IMR-90 (cell line): Measurements from ENCODE around the gene STX5.

Experiments
- CTCF ChIP-seq: conservative IDR thresholded peaks from 2 replicates; pipeline ENCODE4 v1.5.1; 2012; ENCODE audit warnings: mild to moderate bottlenecking, low read depth, low read length, improper control_type of control experiment
- MAZ ChIP-seq: IDR thresholded peaks from 2 replicates; pipeline ENCODE4 v1.6.1; 2012; ENCODE audit warnings: low read depth, mild to moderate bottlenecking, low read length, improper control_type of control experiment, moderate library complexity, borderline replicate concordance
- POLR2A ChIP-seq: IDR thresholded peaks from 2 replicates; pipeline ENCODE4 v1.6.1; 2012; ENCODE audit warnings: mild to moderate bottlenecking, low read depth, low read length
- RFX5 ChIP-seq: IDR thresholded peaks from 2 replicates; pipeline ENCODE4 v1.8.0; 2012; ENCODE audit warnings: low read depth, mild to moderate bottlenecking, low read length, moderate library complexity

GRCh38 chr11:62854013-62854824, 22.4 kb upstream of the STX5 start:
- TF ChIP-seq POLR2A (no peak), MAZ (no peak), CTCF (no peak), RFX5 (no peak)
